HG02938 (cell line): Measurements from ENCODE around the gene DRD1.
"Not testable (repeated sequence)": the region's sequence is repeated elsewhere in the genome, so short reads cannot be mapped to it uniquely, and the experiment has no call there.

ENCODE experiments used
- ATAC-seq: cut with Tn5 transposase; IDR thresholded peaks from one replicate; pipeline ENCODE4 v1.9.1; 2021; ENCODE audit warnings: mild to moderate bottlenecking, moderate library complexity; ENCODE audit not compliant: unreplicated experiment

DRD1 gene

DNA sequence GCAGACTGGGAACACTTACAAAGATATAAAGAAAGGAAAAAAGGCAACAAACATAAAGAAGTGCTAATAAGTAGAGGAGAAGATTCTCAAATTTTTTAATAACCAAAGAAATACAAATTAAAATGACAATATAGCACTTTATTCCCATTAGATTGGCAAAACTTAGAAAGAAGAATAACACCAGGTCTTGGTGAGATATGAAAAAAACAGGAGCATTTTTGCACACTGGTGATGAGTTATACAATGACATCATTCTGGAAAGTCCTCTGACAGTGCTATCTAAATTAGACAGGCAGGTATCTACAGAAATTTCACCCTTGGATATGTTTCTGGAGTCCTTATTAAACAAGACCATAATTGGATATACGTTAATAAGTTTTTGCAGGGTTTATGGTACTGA, 24.9 kb upstream of the DRD1 start:
- ATAC-seq: no peak

DNA sequence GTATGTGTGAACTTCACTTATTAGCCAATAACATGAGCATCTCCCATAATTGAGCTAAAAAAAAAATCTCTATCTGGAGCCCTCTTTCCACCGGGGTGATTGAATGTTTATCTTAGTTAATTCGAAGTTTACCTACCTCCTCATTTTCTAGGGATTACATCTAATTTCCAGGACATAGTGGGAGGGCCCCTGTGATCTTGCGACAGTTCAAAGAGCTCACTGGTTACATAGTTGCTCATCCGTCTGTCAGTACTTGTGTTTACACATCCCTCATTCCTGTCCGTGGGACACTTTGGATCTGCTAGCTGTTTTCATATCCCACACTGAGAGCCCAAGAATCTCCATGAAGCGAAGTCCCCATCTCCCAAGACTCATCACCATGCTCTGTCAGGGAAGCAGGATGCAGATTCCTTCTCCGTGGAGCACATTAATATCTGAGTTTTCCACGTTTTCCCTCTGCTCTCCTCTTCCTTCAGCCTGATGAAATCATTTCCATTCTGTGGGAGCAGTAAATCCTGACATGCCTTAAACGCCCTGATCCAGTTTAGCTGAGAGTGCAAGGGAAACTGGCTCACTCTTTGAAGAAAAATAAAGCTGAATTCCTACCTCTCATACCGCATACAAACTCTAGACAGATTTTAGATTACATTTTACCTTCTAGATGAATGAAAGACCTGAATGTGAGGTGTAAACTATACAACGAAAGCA, 24.2 kb upstream of the DRD1 start:
- no peak for ATAC-seq

DNA sequence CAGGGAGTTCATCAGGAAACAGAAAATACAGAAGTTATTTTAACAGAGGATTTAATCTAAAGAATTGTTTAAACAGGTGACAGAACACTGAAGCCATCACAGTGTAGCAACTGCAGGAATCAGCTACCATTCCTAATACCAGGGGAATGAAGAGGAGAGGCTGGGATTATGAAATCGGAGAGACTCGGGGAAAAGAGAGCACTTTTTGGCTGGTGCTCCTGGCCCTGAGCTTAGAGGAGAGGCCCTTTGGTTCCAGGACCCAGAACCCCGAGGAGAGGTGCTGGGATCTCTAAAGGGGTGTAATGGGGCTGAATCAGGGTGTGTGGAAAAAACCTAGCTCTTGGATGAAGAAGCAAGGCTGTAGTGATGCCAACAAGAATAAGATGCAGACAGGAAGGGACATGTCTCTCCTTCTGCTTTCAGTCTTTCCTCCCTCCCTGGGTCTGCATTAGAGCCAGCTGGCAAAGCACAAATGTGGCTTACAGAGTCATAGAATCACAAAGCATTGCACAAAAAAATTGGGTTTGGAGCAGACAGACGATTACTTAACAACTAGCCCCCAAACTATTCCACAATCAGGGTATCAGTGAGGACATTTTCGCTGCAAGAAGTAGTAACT, 22.8 kb upstream of the DRD1 start:
- ATAC-seq: no peak

DNA sequence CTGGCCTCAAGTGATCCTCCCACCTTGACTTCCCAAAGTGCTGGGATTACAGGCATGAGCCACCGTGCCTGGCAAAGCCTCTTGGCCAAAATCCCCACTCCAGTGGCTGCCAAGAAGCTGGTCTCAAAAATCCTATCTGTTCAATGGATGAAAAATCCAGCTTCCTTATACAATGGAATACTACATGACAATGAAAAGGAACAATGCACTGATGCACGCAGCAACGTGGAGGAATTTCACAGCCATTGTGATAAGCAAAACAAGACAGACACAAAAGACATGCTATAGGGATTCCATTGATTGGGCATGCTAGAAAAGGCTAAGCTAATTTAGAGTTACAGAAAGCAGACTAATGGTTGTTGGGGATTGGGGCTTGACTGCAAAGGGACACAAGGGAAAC, 21.3 kb upstream of the DRD1 start:
- no peak for ATAC-seq

DNA sequence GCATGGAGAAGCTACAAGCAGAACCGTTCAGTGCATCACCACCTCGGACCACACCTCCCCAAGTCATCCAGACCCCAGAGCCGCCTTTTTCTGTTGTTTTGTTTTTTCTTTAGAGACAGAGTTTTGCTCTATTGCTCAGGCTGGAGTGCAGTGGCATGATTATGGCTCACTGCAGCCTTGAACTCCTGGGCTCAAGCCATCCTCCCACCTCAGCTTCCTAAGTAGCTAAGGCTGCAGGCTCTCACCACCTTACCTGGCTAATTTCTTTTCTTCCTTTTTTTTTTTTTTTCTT, 20.9 kb upstream of the DRD1 start:
- ATAC-seq: no peak

DNA sequence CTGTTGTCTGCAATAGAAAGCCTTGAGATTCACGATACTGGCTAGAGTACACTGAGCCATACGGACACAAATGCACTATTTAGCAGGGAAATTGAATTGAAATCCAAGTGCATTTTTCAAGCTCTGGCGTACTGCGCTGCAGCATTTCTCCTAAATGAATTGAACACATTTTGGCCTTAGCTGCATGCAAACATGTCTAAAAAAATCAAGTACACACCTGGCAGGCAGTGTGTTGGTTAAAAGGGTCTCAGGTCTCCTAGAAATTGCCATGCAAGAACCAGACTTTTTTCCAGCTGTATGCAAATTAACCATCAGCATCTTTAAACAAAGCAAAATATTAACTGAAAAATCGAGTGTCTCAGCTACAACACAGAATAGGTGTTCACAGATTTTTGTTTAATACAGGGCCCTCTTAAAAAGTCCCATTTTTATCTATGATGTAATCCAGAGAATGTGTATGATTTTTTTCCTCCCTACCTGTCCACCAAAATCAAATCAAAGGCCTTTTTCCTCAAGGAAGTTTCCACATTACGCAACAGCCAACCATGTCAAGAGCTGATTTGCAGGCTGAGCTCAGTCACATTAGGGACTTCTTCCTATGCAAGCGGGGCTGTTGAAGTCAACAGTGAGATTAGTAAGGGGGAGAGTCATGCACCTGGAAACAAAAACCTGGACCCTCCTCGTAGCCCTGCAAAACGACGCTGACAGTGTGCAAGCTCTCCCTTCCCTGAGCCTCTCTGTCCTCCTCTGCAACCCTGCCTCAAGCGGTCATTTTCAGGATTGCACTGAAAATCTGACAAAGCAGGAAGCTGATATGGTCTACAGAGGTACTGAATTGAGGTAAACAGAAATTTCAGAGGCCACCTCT, 20.3 kb upstream of the DRD1 start:
- peak; percentile 97 for ATAC-seq

DNA sequence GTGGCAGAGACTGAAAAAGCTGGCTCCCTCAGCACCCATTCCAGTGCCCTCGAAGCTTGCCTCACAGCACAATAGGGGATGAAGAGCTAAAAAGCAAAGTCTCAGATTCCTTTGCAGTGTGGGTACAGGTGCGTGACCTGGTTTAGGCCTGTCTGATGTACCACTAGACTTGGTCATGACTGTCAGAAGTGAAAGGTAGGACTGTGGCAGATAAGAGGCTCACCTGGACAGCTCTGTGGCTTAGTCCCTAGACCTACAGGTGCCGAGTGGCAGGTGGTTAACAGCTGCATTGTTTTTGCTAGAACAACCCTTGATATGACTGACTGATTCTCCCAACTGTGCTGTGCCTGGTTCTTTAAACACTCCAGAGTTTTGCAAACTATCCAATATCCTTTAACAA, 19.7 kb upstream of the DRD1 start:
- no peak for ATAC-seq

DNA sequence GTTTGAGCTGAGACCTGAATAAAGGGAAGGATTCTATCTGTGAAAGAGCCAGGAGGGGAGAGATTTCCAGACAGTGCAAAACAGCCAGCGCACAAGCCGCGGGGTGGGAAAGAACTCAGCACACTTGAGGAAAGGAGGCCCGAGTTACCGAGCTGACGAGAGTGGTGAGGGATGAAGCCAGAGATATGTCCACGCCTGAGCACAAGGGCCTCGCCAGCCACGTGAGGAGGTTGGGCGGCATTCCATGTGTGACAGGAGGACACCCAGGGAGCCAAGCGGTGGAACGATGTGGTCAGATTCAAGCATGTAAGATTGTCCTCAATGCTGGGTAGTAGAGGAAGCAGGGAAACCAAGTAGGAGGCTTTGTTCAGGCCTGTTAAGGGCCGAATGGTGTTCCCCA, 17.4 kb upstream of the DRD1 start:
- ATAC-seq: no peak

DNA sequence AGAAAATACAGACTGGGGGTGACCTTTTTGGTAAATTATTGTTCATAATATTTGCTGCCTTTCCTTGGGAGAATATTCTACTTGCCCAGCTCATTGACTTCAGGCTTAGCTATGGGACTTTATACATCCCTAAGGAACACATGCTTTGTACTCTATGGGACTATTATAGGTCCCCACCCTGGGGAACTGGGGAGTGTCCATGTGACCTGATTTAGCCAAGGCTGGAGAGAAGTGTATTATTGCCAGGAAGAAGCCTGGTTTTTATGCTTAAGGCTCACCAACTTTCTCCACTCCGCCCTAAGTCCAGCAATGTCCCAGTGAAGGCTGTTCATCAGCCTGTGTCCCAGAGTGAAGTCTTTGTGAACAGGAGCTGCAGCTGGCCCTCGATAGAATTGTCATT, 16.6 kb upstream of the DRD1 start:
- ATAC-seq: no peak

DNA sequence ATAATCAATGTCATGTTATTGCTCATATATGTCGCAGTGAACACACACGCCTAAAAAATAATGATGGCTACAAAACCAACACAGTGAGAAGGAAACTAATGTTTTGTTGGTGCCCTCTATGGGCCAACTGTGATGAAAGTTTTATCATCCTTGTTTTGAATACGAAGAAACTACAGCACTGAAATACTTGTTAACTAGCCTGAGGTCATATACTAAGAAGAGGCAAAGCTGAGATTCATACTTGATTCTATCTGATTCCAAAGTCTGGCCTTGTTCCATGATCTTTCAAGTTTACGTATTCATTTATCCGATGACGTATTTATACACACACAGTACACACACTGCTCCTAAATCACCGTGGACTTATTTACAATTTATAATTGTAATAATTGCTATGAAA, 16.1 kb upstream of the DRD1 start:
- no peak for ATAC-seq

DNA sequence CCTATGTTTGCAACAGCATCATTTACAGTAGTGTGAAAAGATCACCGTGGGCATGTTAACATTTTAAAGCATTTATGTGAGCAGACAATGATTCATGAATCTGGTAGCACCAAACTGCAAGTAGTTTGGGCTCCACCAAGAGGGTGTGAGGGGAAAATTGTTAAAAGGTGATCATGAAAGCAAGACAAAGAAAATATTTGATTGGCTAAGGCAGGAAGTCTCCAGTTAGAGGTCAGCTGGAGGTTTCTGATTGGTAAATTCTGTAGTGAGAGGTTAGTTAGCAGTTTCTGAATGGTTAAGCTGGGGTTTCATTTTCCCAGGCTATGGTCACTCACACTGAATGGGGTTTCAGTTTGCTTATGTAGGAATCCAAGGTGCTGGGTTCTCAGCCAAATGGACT, 13.5 kb upstream of the DRD1 start:
- ATAC-seq: peak; percentile 95

DNA sequence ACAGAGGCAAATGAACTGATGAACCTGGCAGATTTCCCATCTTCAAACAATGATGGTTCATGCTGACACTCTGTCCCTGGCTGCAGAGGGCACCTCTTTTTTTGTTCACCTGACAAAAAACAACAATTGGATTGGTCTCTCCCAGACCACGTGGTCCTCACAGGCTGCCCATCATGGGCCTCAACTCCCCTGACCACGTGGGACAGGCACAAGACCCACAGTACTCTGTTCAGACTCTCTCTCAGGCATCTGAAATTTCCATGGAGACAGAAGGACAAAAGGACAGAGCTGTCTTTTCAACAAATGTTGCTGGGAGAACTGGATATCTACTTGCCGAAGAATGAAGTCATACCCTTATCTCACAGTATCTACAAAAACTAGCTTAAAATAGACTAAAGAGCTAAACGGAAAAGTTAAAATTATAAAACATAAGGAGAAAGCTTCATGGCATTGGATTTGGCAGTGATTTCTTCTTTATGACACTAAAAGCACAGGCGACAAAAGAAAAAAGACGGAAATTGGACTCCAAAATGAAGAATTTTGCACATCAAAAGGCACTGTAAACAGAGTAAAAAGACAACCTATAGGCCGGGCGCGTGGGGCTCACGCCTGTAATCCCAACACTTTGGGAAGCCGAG, 12.2 kb upstream of the DRD1 start:
- no peak for ATAC-seq

DNA sequence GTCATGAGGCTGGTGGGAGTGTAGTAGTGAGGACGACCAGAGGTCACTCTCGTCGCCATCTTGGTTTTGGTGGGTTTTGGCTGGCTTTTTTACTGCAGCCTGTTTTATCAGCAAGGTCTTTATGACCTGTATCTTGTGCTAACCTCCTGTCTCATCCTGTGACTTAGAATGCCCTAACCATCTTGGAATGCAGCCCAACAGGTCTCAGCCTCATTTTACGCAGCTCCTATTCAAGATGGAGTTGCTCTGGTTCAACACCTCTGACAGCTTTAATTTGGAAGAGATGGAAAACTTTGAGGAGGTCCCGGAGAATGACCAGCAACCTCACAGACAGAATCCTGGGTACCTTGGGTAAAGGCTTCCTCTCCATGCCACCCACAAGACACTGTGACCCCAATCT, 10.4 kb upstream of the DRD1 start:
- not testable (repeated sequence) for ATAC-seq

DNA sequence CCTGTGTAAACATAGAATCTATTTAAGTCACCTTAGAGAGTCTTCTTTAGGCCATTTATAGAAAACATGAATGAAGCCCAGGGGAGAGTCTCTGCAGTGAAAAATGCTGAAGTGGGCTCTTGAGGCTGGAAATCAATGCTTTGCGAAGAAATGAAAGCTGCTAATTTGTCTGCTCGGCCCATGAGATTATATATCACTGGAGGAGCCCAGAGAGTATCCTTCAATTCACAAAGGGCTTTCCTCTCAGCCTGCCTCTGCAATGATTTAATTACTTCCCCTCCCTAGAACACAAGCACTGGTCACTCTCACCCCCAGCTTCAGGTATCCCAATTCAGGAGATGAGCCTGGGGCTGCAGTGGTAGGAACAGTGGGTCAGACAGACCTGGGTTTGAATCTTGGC, 8.2 kb upstream of the DRD1 start:
- ATAC-seq: no peak

DNA sequence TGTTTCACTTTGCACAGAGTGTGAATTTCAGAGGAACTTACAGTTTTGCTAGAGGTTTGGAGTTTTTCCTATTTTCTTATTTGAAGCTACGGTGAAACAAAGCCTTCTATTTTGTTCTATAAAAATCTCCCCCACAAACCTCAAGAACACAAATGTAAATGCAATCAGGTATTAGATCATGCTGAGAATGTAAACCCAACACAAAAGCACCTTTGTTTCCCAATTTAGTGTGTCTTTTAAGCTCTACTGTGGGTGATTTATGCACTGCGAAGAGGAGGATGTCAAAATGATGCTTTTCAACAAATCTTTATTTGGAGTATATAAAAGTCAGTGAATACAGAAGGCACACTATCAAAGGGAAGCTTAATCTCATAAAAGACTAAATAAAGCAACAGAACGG, 4.3 kb upstream of the DRD1 start:
- ATAC-seq: no peak

DNA sequence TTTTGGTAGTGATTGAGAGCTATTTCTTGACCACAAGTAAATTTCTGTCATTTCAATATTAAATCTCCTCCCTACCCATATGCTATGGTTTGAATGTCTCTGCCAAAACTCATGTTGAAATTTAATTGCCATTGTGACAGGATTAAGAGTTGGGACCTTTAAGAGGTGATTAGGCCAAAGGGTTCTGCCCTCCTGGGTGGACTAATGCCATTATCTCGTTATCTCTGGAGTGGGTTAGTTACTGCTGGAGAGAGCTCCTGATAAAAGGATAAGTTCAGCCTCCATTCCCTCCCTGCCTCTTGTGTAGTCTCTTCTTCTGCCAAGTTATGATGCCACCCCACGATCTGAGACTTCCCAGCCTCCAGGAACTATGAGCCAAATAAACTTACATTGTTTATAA, 3.6 kb upstream of the DRD1 start:
- ATAC-seq: no peak

DNA sequence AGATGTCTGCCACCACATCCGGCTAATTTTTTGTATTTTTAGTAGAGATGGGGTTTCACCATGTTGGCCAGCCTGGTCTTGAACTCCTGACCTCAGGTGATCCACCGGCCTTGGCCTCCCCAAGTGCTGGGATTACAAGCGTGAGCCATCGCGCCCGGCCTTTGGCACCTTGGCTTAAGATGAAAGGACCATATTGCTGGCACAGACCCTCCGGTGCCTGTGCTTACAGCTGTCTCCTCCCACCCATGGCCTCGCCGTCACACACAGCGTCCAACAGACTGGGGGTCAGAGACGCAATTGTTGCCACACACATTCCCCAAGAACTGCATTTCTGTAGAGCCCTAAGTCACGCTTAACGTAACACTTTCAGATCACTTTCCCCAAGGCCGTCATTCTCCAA, 2.4 kb upstream of the DRD1 start:
- ATAC-seq: not testable (repeated sequence)

DNA sequence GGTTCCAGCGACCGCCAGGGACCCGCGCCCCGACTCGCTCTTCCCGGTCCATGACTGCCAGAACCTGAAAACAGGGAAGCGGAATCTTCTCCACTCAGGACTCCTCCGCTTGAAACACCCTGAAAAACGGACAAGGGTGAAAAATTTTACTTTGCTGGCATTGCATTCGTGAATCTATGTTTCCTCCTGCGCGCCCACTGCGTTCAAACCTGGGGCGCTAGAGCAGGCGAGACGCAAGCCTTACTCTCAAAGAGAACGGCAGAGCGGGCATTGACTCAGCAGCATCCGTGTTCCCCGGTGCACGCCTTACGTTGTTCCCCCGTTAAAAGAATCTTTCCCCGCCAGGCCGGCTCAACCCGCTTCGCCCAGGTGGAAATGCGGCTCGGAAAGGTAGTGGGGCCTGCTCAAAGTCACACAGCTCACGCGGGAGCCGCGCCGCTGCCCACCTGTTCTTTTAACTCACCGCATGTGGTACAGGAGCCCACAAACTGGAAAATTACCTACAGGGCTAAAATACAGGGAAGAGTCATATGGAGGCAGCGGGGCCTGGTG, 999 bp upstream of the DRD1 start:
- ATAC-seq: no peak

DNA sequence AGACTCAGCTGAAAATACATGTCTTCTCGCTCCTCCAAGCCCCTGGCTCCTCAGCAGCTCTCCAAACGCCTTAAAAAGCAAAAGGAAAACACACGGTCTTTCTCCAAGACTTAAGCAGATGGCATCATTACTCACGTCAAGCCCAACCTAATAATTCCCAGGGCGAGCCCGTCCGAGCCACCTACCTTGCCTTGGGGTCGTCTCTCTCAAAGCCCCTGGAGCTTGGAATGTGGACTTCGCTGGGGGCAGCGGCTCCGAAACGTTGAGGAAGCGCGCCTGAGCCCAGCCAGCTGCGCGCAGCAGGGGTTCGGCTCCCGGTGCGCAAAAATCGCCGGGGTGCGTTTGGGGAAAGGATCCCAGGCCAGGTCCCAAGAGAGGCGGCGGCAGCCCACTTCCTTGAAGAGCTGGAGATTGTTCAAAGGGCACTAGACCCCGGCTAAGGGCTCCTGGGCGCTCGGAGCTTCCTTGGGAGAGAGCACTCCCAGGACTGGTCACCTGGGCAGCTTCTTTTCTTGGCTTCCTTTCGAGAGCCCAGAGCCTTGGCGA, 395 bp downstream of the DRD1 start:
- ATAC-seq: no peak

DNA sequence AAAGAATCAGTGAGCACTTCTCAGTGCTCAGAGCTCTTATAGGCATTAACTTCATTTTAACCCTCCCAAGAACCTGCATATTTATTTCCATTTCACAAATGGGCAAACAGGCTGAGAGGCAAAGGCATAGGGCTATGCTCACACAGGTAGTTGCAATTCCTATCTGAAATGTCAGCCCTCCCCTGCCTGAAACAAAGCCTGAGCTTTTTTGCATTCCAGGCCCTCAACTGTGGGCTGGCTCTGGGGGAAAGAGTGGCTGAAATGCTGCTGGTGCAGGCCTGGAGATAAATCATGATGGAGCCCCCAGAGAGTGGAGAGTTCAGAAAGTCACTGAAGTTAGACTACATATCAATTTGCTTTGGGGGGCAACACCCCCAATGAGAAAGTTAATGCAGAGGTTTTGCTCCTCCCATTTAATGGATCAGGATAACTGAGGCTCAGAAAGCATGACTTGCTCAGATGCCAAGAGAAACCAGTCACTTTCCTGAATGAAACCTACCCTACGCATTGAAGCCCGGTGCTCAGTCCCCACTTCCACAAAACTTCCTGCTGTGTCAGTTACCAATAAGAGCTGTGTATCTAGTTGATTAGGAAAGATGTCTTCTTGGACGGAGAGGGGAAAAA, 5.6 kb downstream of the DRD1 start:
- no peak for ATAC-seq

DNA sequence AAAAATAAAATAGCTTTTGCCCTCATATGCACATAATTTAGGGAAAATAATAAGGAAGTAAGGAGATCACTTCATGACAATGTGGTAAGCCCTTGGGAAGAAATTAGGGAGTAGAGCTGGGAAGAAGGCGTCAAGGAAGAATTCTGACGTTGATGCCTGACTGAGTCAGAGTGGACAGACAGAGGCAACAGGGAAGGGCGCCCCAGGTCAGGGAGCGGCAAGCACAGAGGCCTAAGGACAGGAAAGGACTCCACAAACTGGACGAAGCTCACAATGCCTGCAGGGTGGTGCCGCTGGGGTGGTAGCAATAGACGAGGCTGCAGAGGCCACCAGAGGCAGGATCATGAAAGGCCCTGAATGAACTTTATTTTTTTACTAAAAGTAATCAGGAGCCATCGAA, 7.6 kb downstream of the DRD1 start:
- no peak for ATAC-seq
